AG04450 (cell line): ENCODE data around the gene OPN3. TPM values are rescaled to one million over a fixed set of nuclear protein-coding genes. Genes with fewer than 3 reads are reported as not detected.

ENCODE experiments used
- CTCF ChIA-PET: fragments of 300-600, 350-600 bp; formaldehyde crosslinking; extraction: SDS; loops from one replicate; lab custom pipeline; 2022; ENCODE audit warnings: antibody characterized with exemption, inconsistent platforms; lab: Charles Lee
- POLR2A ChIA-PET: fragments of 350-600 bp; formaldehyde crosslinking; extraction: SDS; loops from one replicate; lab custom pipeline; 2021; ENCODE audit warnings: antibody characterized with exemption, inconsistent platforms; lab: Yijun Ruan, JAX
- DNase-seq: peaks from one replicate; pipeline ENCODE4 v3.0.0-alpha.2; 2011; ENCODE audit warnings: low read depth, low spot score
- H3K27ac ChIP-seq: one replicate; pipeline ENCODE4 v1.5.1; 2012; ENCODE audit warnings: low read depth, low read length, control low read depth
- H3K27me3 ChIP-seq: one replicate; pipeline ENCODE4 v1.6.0; 2012; ENCODE audit warnings: low read length; ENCODE audit not compliant: control insufficient read depth, insufficient read depth
- H3K4me3 ChIP-seq: 2 replicates; pipeline ENCODE4 v1.5.1; 2011; ENCODE audit warnings: mild to moderate bottlenecking, low read depth, low read length, control low read depth
- H3K9me3 ChIP-seq: 2 replicates; pipeline ENCODE4 v1.5.1; 2012; ENCODE audit warnings: low read length; ENCODE audit not compliant: control insufficient read depth, insufficient read depth
- CTCF ChIP-seq: IDR thresholded peaks from 2 replicates; pipeline ENCODE4 v1.5.1; 2011; ENCODE audit warnings: low read depth, low read length, control low read depth, inconsistent platforms
- polyA plus RNA-seq: library from polyadenylated mRNA; depleted of rRNA; stranded (reverse); fragments of >200 nt; gene quantifications from 2 replicates; pipeline ENCODE4 v1.2.3, GENCODE V29; 2011

Gene OPN3
- polyA plus RNA-seq, 1 experiment, result 70.1 TPM

DNA sequence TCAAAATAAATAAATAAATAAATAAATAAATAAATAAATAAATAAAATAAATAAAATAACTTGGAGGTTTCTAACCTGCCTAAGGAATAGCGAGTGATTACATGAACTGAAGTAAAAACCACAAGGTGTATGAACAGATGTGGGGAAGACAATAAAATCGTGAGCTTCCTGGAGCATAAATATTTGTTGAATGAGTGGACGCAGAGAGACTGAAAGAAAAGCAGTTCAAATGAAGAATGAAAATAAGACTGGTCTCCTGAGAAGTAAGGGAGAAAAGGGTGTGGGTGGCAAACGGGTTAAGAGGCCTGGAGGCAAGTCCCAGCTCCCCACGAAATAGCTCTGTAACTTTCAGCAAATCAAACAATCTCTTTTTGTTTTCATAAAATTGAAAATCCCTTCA, 33.6 kb downstream of the OPN3 start:
- POLR2A ChIA-PET, result no interaction called here
- no peak overlapping the region for H3K27ac ChIP-seq
- H3K4me3 ChIP-seq, result no peak overlapping the region
- H3K9me3 ChIP-seq, result no peaks in the 10 kb centered on the region
- no peak for TF ChIP-seq CTCF
- no peaks in the 10 kb centered on the region for H3K27me3 ChIP-seq
- CTCF ChIA-PET, result interaction anchor here (1.0 kb wide), 1 partner anchor 21 kb away, joined by 3 read pairs; no protein-coding TSS in a partner anchor
- no peak for DNase-seq

- CTCF ChIA-PET, result interaction anchor here (0.9 to 1.3 kb wide), 2 partner anchors 22 to 243 kb away, joined by 4 read pairs; partner anchors contain the start of gene EXO1
- TF ChIP-seq CTCF, result peak; percentile 22; the same call in 1 of the 2 replicates
- Histone ChIP-seq H3K27me3 (no peaks in the 10 kb centered on the region), H3K27ac (no peak overlapping the region), H3K4me3 (no peak overlapping the region), H3K9me3 (no peaks in the 10 kb centered on the region)
- POLR2A ChIA-PET, result no interaction called here
- no peak for DNase-seq
Measured at GRCh38 chr1:241605146-241605805, 34.9 kb downstream of the OPN3 start.

DNA sequence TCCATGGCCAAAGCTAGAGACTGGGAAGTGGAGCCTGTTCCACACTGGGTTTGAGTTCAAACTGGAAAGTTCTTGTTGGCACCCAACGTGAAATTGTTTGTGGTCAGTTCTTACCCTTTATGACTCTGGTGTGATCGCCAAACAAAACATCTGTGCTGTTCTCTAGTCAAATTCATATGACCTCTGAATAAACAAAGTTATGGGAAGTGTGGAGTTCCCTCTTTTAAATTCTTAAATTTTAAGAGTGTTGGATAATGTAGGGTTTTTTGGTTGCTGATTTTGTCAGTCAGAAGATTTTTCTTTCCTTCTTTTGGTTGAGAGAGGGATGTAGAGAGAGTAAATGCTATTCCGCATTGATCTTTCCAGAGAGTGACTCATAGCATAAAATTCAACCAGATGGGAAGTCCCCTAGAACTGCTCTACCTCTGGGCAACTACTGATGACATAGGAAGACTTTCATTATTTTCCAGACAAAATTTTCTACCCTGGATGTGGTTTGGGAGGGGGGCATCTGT, 36.4 kb downstream of the OPN3 start:
- CTCF ChIA-PET, result interaction anchor here (0.6 kb wide), 1 partner anchor 290 kb away, joined by 3 read pairs; no protein-coding TSS in a partner anchor
- no peak for TF ChIP-seq CTCF
- no peak overlapping the region for H3K4me3 ChIP-seq
- no peak overlapping the region for H3K27ac ChIP-seq
- no peaks in the 10 kb centered on the region for H3K9me3 ChIP-seq
- POLR2A ChIA-PET, result no interaction called here
- H3K27me3 ChIP-seq, result no peaks in the 10 kb centered on the region
- no peak for DNase-seq

- POLR2A ChIA-PET, result interaction anchor here (1.0 kb wide), 1 partner anchor 10 kb away, joined by 4 read pairs; no protein-coding TSS in a partner anchor
Measured at GRCh38 chr1:241600496-241600901, 39.7 kb downstream of the OPN3 start.

More at GRCh38 chr1:241600496-241600901, 39.7 kb downstream of the OPN3 start:
- no peak for DNase-seq
- no peak overlapping the region for H3K4me3 ChIP-seq
- no peak overlapping the region for H3K27ac ChIP-seq
- H3K9me3 ChIP-seq, result no peaks in the 10 kb centered on the region
- CTCF ChIA-PET, result interaction anchor here (1.0 to 1.3 kb wide), 2 partner anchors 11 to 27 kb away, joined by 3 to 4 read pairs; no protein-coding TSS in a partner anchor
- no peak for TF ChIP-seq CTCF
- no peaks in the 10 kb centered on the region for H3K27me3 ChIP-seq
